NCI-H2227 (cell line): ENCODE measurements around the gene DLGAP1.

Experiments
- DNase-seq: peaks from one replicate; lab custom pipeline; 2025; ENCODE audit not compliant: unreplicated experiment; lab: John Stamatoyannopoulos, UW

The DLGAP1 gene

GRCh38 chr18:3960977-3961376 lies 494.1 kb downstream of the DLGAP1 start:
- no peak for DNase-seq

GRCh38 chr18:3960142-3960541 lies 495.0 kb downstream of the DLGAP1 start:
- DNase-seq: no peak

- DNase-seq: no peak
These were observed 503.1 kb downstream of the DLGAP1 start for GRCh38 chr18:3952031-3952430.

DNA sequence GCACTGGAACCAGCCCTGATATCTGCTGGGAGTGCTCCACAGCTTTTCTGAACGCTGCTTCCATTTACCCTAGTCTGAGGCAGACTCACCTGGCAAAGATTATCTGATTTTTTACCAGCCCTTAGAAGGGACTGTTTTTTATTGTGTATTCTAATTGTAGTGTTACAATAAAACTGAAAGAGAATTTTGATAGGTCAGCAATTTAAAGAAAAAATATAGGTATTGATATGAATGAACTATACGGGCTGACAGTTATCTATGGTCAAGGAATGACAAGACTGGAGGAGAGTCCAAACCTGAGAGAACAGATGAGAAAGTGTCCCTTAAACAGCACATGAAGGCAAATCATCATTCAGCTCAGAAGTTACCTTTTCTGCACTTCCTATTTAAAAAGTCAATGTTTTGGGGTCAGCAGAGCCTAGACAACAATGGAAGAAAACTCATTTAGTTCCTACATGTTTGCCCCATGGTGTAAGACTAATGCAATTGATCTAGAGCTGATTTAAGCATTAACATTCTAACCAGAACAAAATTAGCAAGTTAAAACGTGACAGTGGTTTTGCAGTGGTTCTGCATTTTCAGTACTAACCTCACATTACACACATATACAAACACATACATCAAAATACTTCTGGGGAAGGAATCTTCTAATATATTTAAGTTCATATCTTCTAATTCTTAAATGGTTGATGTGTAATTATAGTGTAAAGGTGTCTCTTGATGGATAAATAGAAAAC lies 504.3 kb downstream of the DLGAP1 start:
- DNase-seq: no peak

GRCh38 chr18:3948958-3949357 lies 506.1 kb downstream of the DLGAP1 start:
- no peak for DNase-seq

- no peak for DNase-seq
These were observed 507.7 kb downstream of the DLGAP1 start for GRCh38 chr18:3947383-3947782.

DNA sequence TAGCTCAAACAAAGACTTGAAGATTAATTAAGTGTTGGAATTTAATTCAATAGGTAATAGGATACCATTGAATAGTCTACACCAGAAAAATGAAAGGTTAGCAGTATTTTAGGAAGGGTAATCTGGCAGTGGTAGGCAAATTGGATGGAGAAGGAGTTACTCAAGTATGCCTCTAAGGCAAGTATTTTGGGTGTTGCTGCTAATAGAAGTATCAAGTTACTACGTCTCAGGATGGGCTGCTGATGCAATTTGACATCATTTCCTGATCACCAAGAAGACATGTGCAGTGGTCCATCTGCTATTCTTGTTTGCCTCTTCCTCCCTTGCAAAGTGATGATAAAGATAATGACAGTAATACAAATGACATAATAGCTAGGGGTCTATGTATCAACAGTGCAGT lies 519.8 kb downstream of the DLGAP1 start:
- DNase-seq: no peak

DNA sequence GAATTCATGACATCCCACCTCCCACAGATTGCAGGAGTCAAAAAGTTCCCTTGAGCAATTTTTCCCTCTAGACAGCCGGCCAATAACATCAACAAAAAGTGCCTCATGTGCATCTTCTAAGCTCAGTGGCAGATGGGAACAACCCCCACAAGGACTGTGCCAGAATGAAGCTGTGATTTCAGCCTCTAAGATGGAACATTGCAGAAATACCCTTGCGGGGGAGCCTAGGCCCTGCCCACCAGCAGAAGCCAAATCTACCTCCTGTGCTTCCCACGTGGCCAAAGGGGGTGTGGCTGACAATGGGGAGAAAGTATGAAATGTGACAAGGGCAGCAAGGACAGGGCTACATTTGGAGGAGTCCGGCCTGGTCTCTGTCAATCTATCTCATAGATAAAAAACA lies 522.8 kb downstream of the DLGAP1 start:
- DNase-seq: no peak

DNA sequence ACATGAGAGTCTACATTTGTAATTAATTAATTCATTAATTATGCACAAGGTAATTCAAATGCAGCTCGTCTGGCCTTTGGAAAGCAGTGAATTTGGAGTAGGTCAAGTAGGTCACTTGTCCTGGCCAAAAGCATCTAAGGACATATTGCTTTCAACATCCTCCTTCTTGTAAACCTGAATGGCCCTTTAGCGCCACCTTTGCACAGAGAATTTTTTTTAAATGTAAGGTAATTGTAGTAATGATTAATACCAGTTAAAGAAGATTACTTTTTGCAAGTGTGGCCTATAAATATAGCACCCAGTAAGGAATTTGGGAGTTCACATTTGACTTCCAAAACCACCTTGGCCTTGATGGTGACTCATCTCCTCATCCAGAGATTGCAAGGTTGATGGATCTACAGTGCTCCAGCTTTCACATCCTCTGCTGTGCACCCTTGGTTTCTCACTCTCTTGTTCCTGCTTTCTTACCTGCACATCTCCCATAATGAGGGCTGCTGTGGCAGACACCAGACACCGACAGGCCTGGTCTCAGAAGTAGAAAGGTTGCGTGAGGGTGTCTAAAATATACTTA lies 523.5 kb downstream of the DLGAP1 start:
- no peak for DNase-seq

DNA sequence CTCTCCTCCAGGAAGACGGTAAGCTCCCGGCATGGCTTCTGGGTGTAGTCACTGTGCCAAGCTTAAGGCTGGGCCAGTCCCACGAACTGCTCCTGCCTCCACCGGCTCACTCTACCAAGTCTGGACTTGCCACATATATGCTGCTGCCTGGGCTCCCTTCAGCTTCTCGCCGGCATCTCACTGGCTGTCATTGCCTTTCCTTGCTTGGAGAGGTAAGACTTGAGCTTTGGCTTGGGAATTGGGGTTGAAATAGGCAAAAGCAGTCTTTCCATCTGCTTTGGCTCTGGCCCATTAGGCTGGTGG lies 524.1 kb downstream of the DLGAP1 start:
- no peak for DNase-seq

- no peak for DNase-seq
These were observed 524.7 kb downstream of the DLGAP1 start for GRCh38 chr18:3930126-3931012.

GRCh38 chr18:3924455-3924854 lies 530.7 kb downstream of the DLGAP1 start:
- DNase-seq: no peak

- DNase-seq: no peak
These were observed 531.4 kb downstream of the DLGAP1 start for GRCh38 chr18:3923750-3924149.

DNA sequence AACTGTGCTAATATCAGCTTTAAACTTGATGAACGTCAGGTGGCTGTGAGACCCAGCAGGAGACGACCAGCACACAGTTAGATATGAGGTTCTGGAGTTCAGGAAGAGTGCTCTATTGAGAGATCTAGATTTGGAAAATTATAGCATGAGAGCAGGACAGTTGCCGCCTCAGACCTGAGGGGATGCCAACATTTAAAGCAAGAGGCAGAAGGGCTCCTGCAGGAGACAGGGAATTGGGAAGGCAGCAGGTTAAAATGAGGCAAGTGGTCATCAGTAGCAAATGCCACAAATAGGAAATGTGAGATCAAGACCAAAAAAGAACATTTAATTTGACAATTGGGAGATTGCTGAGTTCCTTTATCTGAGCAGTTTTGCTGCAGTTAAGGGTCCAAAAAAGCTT lies 533.3 kb downstream of the DLGAP1 start:
- no peak for DNase-seq

- DNase-seq: no peak
These were observed 534.3 kb downstream of the DLGAP1 start for GRCh38 chr18:3920832-3921231.

- DNase-seq: no peak
These were observed 535.6 kb downstream of the DLGAP1 start for GRCh38 chr18:3919396-3920061.

DNA sequence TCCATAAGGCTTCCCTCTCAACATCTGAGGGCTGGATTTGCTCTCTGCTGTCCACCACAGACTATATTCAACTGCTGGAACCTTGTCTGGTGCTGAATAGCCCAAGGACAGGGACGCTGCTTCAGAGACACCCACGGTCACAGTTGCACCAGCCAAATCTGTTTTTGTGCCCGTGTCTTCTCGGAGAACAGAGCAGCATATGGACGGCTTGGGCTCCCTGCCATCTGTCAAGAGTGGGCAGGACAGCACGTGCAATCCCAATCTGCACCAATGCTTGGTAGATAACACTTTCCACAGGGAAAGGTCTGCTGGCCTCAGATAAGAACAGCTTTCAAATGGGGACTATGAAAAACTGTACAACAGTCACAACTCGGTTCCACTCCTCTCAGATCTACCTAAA lies 539.0 kb downstream of the DLGAP1 start:
- DNase-seq: no peak

DNA sequence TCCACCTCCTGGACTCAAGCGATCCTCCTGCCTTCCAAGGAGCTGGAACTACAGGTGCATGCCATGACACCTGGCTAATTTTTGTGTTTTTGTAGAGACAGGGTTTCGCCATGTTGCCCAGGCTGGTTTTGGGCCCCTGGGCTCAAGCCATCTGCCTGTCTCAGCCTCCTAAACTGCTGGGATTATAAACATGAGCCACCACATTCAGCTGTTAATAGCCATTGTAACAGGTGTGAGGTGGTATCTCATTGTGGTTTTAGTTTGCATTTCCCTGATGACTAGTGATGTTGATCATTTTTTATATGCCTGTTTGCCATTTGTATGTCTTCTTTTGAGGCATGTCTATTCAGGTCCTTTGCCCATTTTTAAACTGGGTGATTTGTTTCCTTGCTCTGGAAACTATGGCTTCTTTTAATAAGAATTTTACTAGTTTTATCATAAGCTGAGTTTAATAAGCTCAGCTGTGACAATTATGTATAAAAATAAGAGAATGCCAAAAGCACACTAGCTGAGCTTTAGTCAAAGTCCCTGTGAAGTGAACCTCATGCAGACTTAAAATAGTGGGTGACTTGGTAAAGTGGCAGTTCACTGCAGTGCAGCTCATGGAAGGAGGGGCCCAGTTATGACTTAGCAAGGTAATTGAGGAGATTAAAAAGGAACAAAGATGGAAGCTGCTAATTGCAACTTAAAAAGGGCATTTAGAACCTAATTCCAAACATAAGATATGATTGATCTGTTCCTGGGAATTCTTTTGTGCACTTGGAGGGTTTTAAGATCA lies 540.1 kb downstream of the DLGAP1 start:
- DNase-seq: no peak

DNA sequence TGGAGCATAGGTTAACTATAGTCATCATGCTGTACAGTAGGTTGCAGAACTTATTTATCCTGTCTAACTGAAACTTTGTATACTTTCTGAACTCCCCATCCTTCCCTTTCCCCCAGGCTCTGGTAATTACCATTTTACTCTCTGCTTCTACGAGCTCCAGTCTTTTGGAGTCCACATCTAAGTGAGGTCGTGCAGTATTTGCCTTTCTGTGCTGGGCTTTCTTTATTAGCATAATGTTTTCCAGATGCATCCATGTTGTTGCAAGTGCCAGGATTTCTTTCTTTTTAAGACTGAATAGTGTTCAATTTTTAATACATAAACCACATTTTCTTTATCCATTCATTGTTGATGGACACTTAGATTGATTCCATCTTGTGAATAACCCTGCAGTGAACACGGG lies 541.0 kb downstream of the DLGAP1 start:
- no peak for DNase-seq

DNA sequence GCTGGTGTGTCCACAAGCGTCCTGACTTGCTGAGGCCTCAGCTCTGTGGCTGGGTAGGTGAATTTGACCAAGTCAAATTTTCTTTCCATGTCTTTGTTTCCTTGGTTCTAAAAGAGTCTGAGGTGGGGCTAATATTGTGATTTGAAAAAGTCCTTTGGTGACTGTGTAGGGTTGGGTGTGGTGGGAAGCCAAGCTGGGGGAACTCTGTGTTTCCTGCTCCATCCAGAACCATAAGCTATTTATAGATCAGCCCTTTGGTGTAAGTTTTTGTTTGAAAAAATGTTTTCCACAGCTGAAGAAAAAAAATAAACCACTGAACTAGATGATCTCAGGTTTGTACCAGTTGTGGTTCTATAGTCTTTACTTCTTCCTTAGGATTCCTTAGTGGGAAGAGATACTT lies 542.4 kb downstream of the DLGAP1 start:
- no peak for DNase-seq

DNA sequence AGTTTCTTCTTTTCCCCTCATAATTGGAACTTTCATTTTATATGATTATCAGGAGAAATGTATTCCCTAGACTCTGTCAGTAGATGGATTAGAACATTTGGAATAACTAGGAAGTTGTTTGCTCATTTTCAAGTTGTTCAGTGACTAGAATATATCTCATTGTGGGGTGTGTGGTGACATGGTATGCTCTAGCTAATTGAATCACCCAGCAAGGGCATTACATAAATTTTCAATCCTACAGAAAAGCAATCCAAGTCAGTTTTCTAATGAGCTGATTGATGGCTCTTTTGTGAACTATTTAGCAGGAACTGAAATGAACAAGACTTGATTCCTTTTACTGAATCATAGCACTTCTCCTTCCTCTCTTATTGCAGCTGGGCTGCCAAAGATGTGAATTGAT lies 543.7 kb downstream of the DLGAP1 start:
- DNase-seq: no peak
